Astrocyte of the hippocampus (primary cell): ENCODE results near the gene PPP1R13B.
"Not testable (repeated sequence)": the region's sequence is repeated elsewhere in the genome, so short reads cannot be mapped to it uniquely, and the experiment has no call there.

Experiments used
- DNase-seq: peaks from one replicate; pipeline ENCODE4 v3.0.0; 2011; ENCODE audit warnings: low read depth, low spot score

The PPP1R13B gene

DNA sequence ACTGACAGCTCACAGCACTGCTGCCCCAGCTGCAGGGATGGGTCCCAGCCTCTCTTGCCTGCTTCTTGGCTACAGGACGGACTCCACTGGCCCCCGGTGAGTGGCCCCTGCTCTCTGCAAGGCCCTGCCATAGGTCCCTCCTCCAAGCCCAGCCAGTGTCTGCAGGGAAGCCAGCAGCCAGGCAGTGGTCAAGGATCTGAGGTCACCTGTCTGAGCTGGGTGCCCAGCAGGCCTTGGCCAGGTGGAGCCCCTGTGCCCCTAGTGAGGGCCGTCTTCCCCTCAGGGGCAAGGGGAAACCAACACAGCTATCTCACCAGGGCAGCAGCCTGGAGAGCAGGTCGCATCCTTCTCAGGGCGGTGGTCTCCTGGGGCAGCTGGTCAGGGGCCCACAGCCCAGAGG, 145.3 kb downstream of the PPP1R13B start:
- no peak for DNase-seq

DNA sequence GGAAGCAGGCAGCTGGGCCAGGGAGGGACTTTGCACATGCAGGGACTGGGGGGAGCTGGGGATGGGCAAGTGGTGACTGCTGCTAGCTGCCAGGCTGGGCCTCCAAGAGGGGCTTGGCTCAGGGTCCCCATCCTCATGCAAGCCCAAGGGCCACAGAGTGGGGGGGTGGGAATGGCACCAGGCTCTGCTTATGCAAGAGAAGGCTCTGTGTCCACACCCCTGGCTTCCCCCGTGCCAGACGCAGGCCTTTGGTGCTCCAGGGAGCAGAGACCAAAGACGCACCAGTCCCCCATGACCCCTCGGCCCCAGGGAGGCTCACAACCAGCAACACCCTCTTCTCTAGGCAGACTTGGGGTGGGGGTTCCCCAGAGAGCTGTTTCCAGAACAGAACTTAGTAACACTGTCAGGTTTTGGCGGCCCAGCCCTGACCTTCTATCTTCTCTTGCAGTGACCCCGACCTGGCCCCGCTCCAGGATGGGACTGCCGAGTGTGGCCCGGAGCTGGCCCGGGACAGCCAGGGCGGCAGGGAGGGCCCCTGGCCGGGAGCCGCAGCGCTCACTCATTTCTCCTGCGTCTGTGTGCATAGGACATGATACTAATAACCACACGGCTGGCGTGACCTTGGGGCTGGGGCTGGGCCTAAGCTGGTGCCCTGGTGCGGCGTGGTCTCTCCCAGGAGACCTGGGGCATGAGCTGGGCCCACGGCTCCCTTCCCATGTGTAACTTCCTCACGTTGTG, 146.5 kb downstream of the PPP1R13B start:
- DNase-seq: no peak

DNA sequence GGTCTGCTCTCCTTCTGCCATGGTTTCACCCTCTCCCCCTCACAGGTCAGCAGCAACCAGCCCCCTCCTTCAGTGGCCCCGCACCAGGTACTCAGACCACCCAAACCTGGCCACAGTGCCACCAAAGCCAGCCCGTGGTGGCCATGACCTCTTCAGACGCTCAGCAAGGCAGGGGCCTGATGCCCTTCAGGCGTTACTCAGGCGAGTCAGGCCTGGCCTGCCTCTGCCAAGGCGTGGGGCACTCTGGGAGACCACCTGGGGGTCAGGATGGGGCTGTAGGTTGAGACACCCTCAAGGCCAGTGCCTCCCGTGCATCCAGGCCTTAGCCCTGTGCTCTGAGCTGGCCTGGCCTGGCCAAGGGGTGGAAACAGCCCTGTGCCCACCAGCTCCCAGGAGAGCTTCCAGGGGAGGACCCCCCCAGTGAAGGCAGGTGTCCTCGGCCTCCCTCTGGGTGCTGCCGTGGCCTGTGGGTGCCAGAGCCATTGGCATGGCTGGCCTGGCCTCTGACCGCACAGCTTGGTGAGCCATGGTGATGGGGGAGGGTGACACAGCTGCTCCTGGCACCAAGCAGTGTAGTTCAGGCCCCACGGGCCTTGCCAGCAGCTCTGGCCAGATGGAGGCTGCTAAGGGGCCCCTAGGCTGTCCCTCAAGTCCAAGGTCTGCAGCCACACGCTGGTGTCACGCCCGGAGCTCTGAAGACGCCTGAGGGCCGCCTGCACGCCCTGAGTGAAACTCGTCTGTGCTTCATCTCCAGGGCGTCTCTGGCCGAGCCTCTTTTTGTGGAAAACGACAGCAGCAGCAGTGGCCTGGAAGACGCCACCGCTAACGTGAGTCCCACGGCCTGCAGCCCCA, 147.2 kb downstream of the PPP1R13B start:
- no peak for DNase-seq

DNA sequence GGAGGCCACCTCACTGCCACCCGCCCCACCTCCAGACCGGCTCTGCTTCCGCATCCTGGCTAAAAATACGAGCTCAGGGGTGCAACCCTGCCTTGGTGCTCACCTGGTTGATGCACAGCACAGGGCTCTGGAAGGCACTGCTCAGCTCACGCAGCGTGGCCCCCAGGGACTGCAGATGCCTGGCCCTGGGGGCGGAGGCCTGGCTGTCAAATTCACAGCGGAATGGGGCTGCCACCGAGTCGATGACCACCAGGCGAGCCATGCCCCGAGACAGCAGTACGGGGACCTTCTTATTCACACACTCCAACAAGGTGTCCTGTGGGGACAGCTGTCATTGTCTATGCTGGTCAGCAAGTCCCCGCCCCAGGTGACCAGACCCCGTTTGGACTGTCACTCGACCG, 148.1 kb downstream of the PPP1R13B start:
- DNase-seq: no peak

DNA sequence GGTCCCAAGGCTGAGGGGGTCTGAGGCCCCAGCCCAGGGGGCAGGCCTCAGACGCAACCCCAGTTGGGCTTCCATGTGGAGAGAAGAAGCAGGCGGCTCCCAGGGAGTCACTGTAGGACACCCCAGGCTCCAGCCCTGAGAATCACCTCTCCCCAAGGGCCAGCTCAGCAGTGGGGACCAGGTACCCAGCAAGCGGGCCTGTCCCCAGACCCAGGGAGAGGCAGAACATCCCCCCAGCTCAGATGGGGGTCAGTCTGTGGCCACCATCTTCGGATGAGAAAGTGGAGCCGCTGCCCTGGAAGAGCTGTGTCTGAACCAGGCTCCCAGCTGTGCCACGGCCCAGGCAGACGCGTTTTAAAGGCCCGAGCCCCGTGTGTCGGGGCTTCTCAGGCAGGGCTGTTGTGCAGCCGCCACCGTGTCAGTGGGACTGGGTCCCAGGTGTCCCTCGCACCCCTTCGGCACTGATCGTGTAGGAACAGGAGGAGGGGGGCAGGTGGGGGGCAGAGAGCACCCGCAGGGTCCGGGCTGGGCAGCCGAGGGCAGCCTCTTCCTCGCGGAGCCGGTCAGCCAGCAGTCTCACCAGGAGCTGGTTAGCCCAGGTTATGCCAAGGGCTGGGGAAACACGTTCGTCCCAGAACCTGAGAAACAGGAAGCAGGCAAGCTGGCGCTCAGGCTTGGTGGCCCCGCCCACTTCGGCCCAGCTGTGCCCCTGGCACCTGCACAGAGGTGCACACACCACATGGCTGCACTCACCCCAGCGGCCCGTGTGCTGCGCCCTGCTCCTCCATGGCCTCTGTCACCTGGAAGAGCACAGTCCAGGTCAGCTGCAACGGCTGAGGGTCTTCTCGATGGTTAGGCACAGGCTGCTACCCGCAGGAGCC, 148.8 kb downstream of the PPP1R13B start:
- no peak for DNase-seq

DNA sequence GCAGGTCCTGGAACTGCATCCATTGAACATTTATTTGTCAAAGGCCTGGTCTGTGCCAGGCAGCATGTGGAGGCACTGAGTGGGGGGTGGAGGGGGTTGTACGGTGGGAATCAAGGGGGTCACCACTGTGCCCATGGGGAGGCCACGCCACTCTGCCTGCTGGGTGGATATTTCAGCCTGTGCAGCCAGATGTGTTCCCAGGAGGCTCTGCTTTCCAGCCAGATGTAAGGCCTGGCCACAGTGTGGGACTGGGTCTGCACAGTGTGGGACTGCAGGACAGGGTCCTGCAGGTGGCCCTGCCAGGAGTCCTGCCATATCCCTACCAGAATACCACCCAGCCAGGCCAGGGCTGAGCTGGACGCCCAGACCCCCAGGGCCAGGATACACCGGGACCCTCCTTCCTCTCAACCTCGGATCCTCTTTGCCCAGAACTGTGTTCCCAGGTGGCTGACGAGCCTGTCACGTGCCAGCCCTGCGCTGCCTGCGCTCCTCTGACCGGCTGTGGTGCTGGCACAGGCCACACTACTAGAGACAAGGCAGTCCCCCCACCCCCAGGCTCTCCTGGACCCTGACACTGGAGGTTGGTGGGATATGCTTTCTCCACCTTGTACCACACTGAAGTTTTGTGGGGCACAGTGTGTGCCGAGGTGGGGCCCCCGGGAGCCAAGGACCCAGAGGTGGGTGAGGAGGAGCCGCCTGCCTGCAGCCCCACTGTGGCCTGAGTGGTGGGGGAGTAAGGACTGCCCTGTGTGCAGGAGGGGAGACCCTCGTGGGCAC, 149.6 kb downstream of the PPP1R13B start:
- no peak for DNase-seq

DNA sequence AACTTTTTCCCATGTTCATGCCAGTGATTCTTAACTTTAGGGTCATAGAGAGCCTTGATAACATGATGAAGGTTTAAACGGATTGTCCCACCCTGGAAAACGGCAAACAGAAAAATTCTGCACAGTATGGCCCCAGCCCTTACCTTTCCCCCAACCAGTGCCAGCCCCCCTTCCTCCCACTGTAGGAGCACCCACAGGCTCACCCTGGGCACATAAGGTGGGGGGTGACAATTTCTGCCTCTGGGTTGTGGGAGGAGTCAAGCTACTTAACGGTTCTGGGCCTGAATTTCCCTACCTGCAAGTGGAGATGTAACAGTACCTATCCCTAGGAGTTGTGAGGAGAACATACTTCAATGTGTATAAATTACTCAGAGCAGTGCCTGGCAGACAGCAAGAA, 150.2 kb downstream of the PPP1R13B start:
- DNase-seq: no peak

DNA sequence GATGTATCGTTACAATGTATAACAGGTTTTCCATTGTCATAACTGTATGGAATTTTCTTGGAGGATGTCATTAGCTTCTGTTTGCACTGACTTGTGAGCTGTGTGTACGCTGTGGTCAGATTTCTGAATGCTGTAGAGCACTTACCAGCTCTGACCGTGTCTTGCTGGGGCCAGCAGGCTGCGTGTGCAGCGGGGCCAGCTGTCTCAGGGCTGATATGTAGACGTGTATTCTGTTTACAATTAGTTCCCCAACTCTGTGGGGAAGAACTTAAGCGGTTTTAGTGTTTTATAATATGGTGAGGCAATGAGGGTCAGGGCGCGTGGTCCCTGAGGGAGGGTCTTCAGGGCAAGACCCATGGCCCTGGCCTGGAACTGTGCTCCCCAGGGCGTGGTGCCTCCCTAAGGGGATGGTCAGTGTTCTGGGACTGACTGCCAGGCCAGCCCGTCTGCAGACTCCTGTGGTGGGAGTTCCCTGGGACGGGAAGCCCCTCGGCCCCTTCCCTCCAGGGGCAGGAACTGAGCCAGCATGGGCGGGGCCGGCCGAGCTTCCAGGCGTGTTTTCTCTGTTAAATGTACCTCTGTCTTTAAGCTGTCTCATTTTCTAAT, 150.8 kb downstream of the PPP1R13B start:
- DNase-seq: peak; percentile 59

DNA sequence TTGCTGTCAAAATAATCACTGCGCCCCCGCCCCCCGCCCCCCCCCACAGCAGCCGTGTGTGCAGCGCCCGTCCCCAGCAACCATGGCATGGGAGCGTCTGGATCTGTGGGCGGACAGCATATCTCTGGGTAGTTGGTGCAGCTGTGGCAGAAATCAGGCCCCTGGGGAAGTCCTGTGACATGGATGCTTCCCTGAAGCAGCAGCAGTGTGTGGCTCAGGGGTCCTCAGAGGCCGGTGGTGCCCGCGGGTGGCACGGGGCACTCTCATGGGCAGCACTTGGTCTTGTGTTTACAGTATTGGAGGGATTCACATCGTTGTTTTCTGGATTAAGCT, 151.3 kb downstream of the PPP1R13B start:
- no peak for DNase-seq

DNA sequence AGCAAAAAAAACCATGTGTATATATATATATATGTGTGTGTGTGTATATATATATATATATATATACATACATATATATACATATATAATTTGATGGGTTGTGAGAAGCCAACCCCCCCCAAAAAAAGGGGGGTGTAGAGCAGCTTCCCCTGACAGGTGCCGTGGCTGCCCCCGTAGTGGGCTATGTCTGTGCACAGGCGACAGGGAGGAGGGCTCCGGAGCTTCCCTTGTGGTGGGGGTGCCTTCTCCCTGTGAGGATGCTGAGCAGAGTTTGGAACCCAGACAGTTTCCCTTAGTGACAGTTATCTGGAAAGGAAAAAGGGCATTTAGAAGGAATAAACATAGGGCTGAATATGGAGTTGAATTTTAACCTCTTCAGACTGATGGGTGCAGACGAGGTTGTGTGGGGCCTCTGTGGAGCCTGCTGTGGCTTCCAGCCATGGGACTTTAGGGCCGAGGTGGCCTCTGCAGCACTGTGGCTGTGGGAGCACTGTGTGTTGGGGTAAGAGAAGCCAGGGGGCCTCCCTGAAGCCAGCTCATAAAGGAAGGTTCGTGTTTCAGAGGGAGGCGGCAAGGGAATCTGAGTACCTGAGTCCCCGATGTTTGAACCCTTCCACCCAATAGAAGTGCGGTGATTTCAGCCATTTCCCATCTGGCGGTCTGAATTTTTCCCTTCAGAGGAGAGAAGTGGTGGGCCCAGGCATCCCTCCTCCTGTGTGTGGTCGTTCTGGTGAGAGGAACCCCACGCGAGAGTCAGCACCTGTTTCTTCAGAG, 151.9 kb downstream of the PPP1R13B start:
- no peak for DNase-seq

DNA sequence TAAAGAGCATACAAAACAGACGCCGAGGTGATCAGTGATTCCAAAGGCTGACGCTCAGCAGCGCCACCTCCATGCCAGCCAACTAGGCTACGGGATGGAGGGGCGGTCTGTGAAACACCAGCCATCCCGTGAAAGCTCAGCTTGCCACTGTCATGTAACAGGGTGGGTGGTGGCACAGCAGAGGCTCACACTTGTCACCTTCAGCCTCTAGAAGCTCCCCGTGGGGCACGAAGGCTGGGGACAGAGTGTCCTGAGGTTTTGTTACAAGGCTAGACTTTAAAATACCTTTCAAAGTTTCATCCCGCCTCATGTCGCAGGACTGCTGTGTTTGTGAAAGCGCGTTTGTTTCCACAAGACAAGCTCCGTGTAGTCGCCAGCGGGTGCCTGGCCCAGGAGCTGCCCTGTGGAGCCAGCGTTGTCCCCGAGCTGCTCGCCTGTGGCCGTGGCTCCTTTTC, 152.8 kb downstream of the PPP1R13B start:
- DNase-seq: no peak

DNA sequence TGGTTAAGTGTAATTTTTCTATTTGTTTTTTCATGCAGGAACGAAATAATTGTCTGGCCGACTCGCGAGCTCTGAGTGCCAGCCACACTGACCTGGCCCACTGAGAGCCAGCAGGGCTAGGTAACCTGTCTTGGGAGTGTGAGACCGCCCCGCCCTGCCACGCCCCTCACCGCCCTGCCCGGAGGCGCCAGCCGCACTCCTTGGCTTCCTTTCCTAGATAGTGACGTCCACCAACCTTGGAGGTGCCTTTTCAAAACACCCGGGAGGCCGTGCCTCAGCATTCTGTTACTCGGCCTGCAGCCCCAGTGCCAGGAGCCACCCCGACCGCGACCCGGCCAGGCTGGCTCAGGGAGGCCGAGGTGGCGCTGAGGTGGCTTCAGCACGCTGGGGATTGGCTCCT, 153.9 kb downstream of the PPP1R13B start:
- no peak for DNase-seq

DNA sequence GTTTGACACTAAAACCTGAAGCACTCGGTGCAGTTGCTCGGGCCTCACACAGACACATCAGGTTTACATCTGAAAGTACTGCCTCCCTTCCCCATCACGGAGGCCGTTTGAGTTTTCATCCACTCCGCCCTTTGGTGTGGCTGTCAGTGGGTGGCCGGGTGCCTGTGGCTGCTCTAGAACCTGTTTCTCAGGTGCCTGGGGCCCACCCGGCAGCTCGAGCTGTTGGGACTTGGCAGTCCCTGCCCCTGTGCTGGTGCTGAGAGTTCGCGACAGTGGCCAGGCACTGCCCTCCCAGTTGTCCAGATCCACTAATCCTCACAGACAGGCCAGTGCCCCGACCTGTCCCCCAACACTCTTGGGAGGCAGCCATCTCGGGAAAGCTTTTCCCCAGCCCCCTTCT, 154.5 kb downstream of the PPP1R13B start:
- no peak for DNase-seq

DNA sequence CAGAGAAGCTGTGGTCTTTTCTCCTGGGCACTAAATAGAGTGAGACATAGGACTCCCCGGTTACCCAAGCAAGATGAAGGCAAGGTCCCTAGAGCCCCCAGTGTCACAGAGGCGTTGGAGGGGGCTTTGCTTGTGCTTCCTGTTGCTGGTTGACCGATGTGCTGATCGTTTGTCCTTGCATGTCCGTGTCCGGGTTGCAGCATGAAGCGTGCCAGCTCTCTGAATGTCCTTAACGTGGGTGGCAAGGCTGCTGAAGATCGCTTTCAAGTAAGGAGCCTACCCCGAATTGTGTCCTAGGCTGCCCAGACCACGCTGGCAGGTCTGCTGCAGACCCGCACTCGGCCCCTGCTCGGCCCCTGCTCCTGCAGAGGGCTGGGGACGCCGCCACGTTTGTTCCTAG, 155.2 kb downstream of the PPP1R13B start:
- DNase-seq: no peak

DNA sequence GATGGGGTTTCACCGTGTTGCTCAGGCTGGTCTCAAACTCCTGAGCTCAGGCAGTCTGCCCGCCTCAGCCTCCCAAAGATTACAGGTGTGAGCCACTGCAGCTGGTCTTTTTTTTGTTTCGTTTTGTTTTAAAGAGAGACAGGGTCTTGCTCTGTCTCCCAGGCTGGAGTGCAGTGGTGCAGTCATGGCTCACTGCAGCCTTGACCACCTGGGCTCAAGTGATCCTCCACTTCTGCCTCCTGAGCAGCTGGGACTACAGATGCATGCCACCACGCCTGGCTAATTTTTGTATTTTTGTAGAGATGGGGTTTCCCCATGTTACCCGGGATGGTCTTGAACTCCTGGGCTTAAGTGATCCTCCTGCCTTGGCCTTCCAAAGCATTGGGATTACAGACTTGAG, 155.7 kb downstream of the PPP1R13B start:
- DNase-seq: not testable (repeated sequence)

DNA sequence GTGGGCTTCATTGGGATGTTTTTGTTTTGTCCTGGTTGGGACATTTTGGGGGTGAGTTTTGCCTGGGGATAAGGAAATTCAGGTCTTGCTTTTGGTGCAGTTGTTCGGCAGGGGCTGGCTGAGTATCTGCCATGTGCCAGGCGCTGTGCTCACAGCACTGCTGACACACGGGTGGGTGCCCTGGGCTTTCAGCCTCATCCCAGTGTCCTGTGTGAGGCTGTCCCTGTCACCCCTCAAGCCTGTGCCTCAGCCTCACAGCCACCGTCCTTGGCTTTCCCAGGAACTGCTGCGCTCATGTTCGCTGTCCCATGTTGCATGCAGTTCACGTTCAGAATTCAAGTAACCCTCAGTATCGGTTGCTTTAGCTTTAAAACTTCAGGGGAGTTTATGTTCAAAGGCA, 157.0 kb downstream of the PPP1R13B start:
- no peak for DNase-seq

DNA sequence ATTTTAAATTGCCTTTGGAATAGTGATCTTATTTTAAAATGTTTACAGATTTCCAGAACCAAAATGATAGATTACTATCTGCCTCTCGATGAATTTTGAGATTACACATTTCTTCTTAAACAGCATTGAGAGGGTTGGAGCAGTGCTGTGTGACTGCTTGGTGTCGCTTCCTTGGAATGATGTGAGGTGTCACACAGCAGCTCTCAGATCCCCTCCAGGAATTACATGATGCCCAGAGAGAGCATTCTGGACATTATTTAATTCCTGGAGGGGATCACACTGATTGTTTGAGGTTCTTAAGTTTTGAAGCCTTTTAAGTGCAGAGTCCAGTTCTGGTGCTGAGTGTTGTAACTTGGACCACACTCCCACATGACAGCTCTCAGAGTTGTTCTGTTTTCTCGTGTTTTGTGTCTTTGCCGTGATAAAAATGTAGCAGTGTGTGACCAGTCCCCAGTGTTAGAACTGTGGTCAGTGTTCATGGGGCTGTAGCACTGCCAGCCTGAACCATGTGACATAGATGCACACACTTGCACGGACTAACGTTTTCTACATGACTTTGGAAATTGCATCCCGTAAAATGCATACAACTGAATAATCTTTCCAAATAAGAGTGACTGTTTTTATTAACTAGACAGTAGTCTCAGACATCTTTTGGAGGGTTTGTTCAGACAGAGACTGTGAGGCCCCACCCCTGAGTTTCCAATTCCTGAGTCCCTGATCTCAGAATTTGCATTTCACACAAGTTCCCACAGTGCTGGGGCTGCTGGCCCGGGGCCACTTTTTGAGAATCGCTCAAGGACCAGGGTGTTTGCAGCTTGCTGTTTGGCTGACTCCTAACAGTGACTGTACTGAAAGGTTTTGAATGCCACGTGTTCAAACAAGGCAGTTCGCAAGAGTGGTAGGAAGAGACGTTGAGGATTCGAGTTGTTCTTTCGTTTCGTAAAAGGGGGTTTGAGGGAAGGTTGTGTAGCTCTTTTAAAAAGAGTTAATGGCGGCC, 158.2 kb downstream of the PPP1R13B start:
- DNase-seq: peak; percentile 90

DNA sequence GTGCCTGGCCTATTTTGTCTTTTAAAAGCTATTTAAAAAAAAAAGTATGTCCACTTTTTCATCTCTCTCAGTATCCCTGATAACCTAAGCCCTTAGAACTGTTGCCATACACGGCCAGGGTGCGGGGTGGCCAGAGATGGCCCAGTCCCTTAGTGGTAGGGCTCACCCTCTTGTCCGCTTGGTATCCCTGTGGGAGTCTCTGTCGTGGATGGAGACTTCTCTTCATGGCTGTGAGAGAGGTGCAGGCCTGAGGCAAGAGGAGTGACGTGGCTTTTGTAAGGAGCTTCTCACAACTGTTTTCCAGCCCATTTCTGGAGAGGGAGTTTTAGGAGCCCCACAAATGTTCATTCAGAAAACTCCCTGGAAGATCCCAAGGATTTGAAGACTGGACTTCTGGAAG, 158.9 kb downstream of the PPP1R13B start:
- no peak for DNase-seq

DNA sequence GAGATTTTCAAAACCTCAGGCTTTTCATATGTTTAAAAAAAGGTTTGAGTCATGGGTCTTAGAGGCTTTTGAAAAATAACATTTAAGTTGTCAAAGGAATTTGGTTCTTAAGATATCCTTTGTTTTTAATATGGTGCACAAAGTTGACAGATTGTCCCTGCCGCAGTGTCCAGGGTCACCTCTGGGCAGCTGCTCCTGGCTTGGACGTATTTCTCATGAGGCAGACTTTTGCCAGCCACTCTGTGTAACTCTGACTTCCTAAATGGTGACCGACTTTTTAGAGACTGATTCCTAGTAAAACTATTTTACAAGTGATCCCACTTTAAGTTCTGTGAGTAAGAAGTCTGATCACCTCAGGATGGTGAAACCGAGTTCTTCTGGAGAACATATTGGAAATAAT, 159.7 kb downstream of the PPP1R13B start:
- no peak for DNase-seq
